GM18498 (cell line): ENCODE measurements around the gene NSG1.

ENCODE experiments used
- ATAC-seq: cut with Tn5 transposase; IDR thresholded peaks from one replicate; pipeline ENCODE4 v1.9.1; 2021; ENCODE audit warnings: mild to moderate bottlenecking, moderate library complexity; ENCODE audit not compliant: unreplicated experiment

Gene NSG1

DNA sequence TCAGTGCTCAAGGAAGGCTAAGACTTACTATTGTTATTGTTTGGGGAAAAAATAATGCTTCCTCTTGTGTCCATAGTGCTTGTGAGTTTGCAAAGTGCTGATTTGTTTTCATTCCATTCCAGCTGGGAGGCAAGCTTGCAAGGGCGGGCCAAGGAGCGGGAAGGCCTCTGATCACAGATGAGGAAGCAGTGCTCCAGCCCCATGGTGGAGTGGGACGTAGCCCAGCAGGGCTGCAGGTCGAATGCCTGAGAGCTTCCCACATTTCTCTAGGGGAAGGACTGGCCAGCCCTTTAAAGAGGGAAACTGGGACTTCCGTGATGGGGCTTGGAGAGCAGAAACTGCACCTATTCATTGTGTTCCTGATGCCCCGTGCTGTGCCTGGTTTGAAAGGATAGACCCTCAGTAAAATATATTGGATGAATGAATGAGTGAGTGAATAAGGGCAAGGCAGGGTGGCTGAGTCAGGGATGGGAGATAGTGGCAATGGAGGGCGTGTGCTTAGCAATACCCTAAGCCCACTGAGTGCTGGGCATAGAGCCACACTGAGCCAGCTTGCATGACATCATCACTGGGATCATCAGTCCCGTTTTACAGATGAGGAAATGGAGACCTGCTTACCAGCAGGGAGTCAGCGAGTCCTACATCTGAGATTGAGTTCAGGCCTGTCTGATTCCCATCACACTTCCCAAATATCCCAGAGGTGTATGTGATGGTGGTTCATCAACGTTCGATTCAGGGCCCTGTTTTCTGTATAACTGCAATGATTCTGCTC, 17.9 kb upstream of the NSG1 start:
- ATAC-seq = no peak

GRCh38 chr4:4374388-4375098, 12.4 kb upstream of the NSG1 start:
- no peak for ATAC-seq

- ATAC-seq = no peak
Observed at GRCh38 chr4:4376074-4376473, 10.8 kb upstream of the NSG1 start.

DNA sequence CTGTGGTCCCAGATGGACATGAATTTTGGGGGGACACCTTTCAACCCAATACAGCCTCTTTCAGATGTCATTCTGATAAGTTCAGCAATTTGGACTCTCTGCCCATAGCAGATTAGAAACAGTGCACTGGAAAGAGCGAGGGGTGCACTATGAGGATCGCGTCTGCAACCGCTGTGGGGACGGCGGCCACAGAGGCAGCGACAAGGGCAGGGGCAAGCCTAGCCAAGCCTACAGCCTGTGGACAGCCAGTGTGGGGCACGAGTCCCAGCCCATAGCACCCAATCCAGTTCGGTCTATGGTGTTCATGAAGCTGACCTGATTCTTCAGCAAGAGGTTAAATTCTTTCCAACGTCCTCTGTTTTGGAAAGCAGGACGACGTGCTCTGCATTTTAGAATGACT, 9.7 kb upstream of the NSG1 start:
- no peak for ATAC-seq

DNA sequence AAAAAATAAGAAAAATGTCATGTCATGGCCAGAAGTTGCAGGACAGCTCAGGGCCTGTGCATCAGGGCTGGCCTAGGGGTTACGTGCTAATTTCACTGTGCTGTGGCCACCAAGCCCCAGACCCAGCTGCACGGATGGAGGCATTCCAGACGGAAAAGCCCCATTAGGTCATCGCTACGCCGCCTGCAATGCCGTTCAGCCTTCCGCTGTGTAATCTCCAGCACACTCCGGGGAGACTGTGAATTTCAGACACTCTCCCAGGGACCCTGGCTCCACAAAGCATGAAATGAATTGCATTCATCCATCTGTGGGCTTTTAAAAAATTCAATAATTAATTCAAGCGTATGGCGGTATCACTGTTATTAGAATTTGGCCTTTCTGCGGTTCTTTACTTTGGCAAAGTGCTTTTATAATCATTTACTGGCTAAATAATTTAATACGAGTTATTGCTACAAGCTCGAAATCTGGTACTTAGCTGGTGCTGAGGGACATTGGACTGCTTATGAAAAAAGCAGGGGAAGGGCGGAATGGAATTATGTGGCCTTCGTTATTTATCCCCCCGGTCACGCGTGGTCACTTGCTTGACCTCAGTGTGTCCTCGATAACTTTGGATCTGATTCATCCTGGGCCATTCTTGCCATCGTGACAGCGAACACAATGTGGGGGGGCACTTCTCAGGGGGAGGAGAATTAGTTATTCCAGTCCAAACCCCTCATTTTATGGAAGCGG, 9.0 kb upstream of the NSG1 start:
- no peak for ATAC-seq

- no peak for ATAC-seq
Observed at GRCh38 chr4:4379540-4380087, 7.3 kb upstream of the NSG1 start.

GRCh38 chr4:4383085-4383484, 3.8 kb upstream of the NSG1 start:
- ATAC-seq = no peak

DNA sequence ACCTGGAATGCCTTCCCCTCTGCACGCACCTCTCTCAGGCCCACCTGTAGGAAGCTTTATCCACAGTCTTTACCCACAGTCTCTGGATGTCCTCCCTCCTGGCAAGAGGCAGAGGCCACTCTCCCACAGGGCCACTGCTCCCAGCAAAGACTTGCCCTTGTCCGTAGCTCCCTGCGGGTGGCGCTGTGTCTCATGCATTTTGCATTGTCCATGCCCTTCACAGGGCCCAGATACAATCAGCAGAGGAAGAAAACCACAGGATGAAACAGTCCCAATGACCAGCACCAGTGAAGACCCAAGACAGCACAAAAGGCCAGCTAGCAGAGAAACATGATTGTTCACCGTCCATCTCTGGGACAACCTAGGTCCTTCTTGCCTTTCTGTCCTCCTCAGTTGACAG, 2.1 kb upstream of the NSG1 start:
- no peak for ATAC-seq

DNA sequence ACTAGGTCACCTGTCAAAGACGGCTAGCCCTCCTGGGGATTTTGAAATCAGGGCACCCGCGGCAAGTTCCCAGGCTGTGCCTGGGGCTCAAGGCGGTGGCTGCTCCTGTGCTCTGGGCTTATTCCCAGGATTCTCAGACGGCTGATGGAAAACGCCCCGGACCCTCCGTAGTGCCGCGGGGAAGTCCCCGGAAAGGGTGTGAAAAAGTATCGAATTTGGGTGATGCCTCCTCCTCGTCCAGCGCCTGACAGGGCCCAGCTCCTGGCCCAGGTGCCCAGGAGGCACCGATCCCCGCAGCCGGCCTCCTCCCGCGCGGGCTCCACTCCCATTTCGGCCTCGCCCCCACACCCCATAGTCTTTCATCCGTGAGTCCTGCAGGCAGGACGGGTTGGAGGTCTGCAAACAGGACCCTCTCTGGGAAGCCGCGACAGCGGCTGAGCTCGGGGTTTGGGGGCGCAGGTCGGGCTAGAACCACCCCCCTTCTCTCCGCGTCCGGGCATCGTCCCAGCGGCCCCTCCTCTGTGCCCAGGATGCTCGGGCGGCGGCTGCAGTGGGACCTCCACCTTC, 1.1 kb upstream of the NSG1 start:
- no peak for ATAC-seq

GRCh38 chr4:4386296-4386735, 586 bp upstream of the NSG1 start:
- ATAC-seq = no peak

- no peak for ATAC-seq
Observed at GRCh38 chr4:4387531-4388310, 819 bp downstream of the NSG1 start.

DNA sequence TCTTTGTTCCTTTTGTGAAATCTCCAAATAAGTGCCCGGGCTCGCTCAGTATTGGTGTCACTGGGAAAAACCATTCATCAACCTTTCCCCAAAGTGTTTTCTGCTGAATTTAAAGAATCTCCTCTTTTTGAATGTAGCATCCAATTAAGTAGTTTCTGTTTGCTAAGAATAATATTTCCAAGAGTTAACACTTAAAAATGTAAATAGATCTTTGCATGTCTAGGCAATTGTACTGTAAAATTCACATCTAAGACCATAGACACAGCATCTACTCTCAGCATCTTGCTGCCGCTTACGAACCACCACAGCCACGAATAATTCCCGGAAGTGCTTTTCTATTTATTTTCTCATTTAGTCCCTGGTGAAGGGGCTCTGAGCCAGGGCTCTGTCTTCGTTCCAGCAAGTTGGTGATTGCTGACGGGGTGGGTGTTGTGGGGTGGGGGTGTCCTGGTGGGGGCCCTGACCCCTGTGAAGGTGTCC, 1.4 kb downstream of the NSG1 start:
- no peak for ATAC-seq

- no peak for ATAC-seq
Observed at GRCh38 chr4:4388836-4389575, 2.1 kb downstream of the NSG1 start.

DNA sequence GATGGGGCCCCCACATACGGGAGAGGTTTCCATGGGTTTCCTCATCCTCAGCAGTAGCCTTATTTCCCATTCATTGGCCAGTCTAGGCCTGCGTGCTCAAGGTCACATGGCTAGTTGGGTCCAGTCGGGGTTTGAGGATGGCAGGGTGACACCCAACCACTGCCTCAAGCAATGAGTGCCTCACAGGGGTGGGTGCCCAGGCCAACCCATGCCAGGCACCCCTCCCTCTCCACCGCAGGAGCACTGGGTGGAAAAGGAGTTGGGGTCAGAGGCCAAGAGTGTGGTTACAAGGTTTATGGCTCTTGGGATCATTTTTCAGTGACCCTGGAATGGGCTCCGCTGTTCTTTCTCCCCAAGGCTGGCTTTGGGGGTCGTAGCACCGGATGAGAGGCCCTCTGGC, 3.1 kb downstream of the NSG1 start:
- no peak for ATAC-seq

DNA sequence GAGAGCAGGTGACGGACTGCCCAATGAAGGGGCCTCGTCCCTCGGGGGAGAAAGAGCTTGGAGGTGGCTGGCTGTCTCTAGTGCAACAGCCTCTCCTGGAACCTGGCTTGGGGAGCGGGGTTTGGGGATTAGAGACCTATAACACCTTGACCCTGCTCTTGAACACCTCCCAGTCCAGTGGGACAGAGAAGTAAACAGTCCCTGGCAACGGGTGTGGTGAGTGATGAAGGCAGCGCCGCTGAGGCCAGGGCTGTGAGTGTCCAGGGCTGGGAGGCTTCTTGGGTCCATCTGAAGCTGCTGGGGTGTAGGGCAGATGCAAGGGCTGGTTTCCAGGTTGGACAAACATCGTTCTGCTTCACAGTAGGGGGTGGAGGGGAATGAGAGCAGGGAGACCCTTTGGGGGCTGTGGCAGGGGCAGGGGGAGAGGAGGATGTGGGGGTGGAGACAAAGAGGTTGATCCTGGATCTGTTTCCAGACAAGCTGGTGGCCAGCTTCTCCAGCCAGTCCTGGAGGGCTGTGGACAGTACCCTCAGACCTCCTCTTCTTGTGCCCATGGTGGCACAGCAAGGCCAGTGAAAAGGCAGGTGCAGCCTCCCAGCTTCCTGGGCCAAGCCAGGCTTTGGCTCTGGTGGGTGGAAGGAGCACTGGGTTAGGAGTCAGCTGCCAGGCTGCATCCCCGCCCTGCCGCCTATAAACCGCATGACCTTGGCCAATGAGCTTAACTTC, 3.8 kb downstream of the NSG1 start:
- no peak for ATAC-seq

DNA sequence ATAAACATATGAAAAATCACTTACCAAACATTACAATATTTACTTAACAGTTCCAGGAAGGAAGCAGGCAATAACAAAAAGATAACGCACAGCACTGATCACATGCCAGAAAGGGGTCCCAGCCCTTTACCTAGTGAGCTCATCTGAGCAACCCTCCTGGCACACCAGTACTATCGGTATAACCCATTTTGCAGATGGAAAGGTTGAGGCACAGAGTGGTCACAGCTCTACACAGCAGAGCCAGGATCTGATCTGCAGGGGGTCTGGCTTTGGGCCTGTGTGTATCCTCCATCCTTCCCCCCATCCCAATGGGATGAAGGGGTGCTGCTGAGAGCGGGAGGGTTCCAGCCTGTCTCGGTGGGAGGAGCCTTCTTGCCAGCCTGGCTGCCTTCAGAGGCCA, 5.0 kb downstream of the NSG1 start:
- ATAC-seq = no peak

- ATAC-seq = no peak
Observed at GRCh38 chr4:4392501-4393183, 5.7 kb downstream of the NSG1 start.

GRCh38 chr4:4394644-4395043, 7.7 kb downstream of the NSG1 start:
- no peak for ATAC-seq
